Calu3 (cell line): ENCODE measurements around the gene HK2. TPM values are rescaled to one million over a fixed set of nuclear protein-coding genes. Genes with fewer than 3 reads are reported as not detected.

Experiments
- BruUV-seq: library from RNA; stranded (reverse); fragments of 400-500 nt; replicated peaks from 2 replicates; lab custom pipeline; 2021; lab: Mats Ljungman, UMichigan
- CTCF ChIA-PET: fragments of 300-600 bp; sonication (Branson Sonifier 250); formaldehyde crosslinking; loops from one replicate; lab custom pipeline; 2022; ENCODE audit warnings: antibody characterized with exemption; lab: Charles Lee
- DNase-seq: peaks from one replicate; pipeline ENCODE4 v3.0.0; 2022
- H3K27ac Mint-ChIP-seq: one replicate; pipeline ENCODE4 v1.8.0; 2022; ENCODE audit warnings: mixed read lengths; ENCODE audit not compliant: unreplicated experiment
- H3K27me3 Mint-ChIP-seq: one replicate; pipeline ENCODE4 v1.8.0; 2022; ENCODE audit warnings: mixed read lengths; ENCODE audit not compliant: unreplicated experiment
- H3K36me3 Mint-ChIP-seq: one replicate; pipeline ENCODE4 v1.8.0; 2022; ENCODE audit warnings: mild to moderate bottlenecking, moderate library complexity, mixed read lengths; ENCODE audit not compliant: insufficient read depth, unreplicated experiment
- H3K4me1 Mint-ChIP-seq: one replicate; pipeline ENCODE4 v1.8.0; 2022; ENCODE audit warnings: mild to moderate bottlenecking, low read depth, mixed read lengths; ENCODE audit not compliant: unreplicated experiment
- H3K4me3 Mint-ChIP-seq: one replicate; pipeline ENCODE4 v1.8.0; 2022; ENCODE audit warnings: mild to moderate bottlenecking, low read depth, moderate library complexity, mixed read lengths; ENCODE audit not compliant: unreplicated experiment
- H3K9me3 Mint-ChIP-seq: one replicate; pipeline ENCODE4 v1.8.0; 2022; ENCODE audit warnings: low read depth, mixed read lengths; ENCODE audit not compliant: unreplicated experiment
- CTCF ChIP-seq: fragments of 200-600 bp; IDR thresholded peaks from one replicate; pipeline ENCODE4 v1.8.0; 2022; ENCODE audit warnings: antibody characterized with exemption; ENCODE audit not compliant: unreplicated experiment
- intact Hi-C: fragments of 100-400 bp; cut with micrococcal nuclease; formaldehyde crosslinking; loops from one replicate; pipeline ENCODE4 v1.10.0; 2022; ENCODE audit not compliant: unreplicated experiment
- total RNA-seq: library from RNA; stranded (reverse); gene quantifications from 2 replicates; pipeline ENCODE4 v1.2.3, GENCODE V29; 2022

HK2 gene
- total RNA-seq, 1 experiment from 2014 or later, result 56.5 TPM

GRCh38 chr2:74922592-74923227 lies 88.8 kb downstream of the HK2 start:
- BruUV-seq, result no TSS peak
- peaks cover 11% of the 10 kb centered on the region for H3K27me3 Mint-ChIP-seq
- intact Hi-C loops, result no loop called here
- CTCF ChIA-PET, result no interaction called here
- no peak for DNase-seq
- H3K27ac Mint-ChIP-seq, result no peak overlapping the region
- peaks cover 6% of the 10 kb centered on the region for H3K4me1 Mint-ChIP-seq
- H3K36me3 Mint-ChIP-seq, result peaks cover 5% of the 10 kb centered on the region
- H3K4me3 Mint-ChIP-seq, result no peak overlapping the region
- no peaks in the 10 kb centered on the region for H3K9me3 Mint-ChIP-seq
- no peak for TF ChIP-seq CTCF

GRCh38 chr2:74924463-74925265 lies 90.7 kb downstream of the HK2 start:
- Mint-ChIP-seq H3K36me3 (no peaks in the 10 kb centered on the region), H3K27ac (no peak overlapping the region), H3K4me1 (no peaks in the 10 kb centered on the region), H3K9me3 (no peaks in the 10 kb centered on the region), H3K4me3 (no peak overlapping the region), H3K27me3 (peaks cover 24% of the 10 kb centered on the region)
- intact Hi-C loops, result no loop called here
- BruUV-seq, result no TSS peak
- CTCF ChIA-PET, result no interaction called here
- DNase-seq, result no peak
- TF ChIP-seq CTCF, result no peak

GRCh38 chr2:74925361-74925786 lies 91.4 kb downstream of the HK2 start:
- H3K36me3 Mint-ChIP-seq, result no peaks in the 10 kb centered on the region
- CTCF ChIA-PET, result no interaction called here
- DNase-seq, result no peak
- no peak overlapping the region for H3K27ac Mint-ChIP-seq
- H3K27me3 Mint-ChIP-seq, result peaks cover 31% of the 10 kb centered on the region
- no peak for TF ChIP-seq CTCF
- BruUV-seq, result no TSS peak
- H3K4me1 Mint-ChIP-seq, result no peaks in the 10 kb centered on the region
- no peaks in the 10 kb centered on the region for H3K9me3 Mint-ChIP-seq
- intact Hi-C loops, result no loop called here
- H3K4me3 Mint-ChIP-seq, result no peak overlapping the region

- TF ChIP-seq CTCF, result no peak
- Mint-ChIP-seq H3K27me3 (peaks cover 42% of the 10 kb centered on the region), H3K9me3 (no peaks in the 10 kb centered on the region), H3K4me3 (no peak overlapping the region), H3K36me3 (no peaks in the 10 kb centered on the region), H3K4me1 (no peaks in the 10 kb centered on the region), H3K27ac (no peak overlapping the region)
- BruUV-seq, result no TSS peak
- CTCF ChIA-PET, result no interaction called here
- DNase-seq, result no peak
- intact Hi-C loops, result no loop called here
Observed at GRCh38 chr2:74927621-74928020, 93.7 kb downstream of the HK2 start.
